HUDEP-2 (cell line): ENCODE data around the gene LYPD5.
"Not testable (repeated sequence)": the region's sequence is repeated elsewhere in the genome, so short reads cannot be mapped to it uniquely, and the experiment has no call there.

Experiments used
- DNase-seq, 76 experiments: peaks; one replicate each; lab custom pipeline; 2025; ENCODE audit not compliant: unreplicated experiment in 76 of 76; lab: John Stamatoyannopoulos, UW

LYPD5 gene, protein sequence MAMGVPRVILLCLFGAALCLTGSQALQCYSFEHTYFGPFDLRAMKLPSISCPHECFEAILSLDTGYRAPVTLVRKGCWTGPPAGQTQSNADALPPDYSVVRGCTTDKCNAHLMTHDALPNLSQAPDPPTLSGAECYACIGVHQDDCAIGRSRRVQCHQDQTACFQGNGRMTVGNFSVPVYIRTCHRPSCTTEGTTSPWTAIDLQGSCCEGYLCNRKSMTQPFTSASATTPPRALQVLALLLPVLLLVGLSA

DNA sequence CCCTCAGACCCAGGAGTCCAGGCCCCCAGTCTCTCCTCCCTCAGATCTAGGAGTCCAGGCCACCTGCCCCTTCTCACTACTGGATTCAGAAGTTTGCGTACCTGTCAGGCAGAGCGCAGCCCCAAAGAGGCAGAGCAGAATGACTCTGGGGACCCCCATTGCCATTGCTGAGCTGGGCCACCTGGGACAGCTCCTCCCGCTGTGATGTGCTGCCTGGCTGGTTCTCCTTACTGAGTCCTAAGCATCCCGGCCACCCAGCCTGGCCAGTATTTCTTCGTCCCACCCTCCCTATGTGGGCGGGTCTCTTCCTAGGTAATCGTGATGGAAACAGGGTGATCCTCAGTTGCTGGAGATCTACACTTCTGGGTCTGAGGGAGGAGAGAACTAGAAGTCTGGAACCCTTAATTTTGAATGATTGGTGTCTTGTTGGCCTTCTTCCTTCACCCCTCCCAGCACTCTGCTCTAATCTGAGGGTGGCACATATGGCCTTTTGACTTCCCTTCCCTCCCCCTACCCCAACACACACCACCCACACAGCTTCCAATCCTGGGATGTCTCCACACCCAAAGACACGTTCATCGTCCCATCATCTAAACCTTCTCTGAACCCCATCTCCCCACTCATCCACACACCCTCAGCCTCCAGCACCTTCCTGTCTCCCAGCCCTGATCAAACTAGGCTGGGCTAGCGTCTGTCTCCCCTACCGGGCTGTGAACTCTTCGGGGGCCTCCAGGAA is at the start of gene LYPD5:
Gene LYPD5 (minus strand): TSS at position 232 of the 736 bp plus-strand sequence. CDS start 67 bp downstream, at position 165.
- no peak for DNase-seq

DNA sequence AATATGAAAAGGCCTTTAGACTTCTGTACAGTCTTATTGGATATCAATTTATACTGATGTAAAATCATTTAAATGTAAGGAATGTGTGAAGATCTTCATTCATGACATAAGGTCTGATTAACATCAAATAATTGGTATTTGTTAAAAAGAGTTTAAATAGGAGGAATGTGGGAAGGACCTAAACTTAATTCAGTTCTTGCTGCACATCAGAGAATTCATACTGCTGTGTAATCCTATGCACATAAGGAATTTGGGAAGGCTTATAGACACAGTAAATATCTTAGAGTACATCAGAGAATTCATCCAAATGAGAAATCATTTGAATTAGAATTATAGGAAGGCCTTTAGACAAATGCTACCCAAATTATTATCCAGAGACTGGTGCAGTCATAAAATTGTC is 46.6 kb upstream of the LYPD5 start:
- no peak for DNase-seq

DNA sequence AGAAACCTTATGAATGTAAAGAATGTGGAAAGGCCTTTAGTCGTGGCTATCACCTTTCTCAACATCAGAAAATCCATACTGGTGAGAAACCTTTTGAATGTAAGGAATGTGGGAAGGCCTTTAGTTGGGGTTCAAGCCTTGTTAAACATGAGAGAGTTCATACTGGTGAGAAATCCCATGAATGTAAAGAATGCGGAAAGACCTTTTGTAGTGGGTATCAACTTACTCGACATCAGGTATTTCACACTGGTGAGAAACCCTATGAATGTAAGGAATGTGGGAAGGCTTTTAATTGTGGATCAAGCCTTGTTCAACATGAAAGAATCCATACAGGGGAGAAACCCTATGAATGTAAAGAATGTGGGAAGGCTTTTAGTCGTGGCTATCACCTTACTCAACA is 45.6 kb upstream of the LYPD5 start:
- no peak for DNase-seq

DNA sequence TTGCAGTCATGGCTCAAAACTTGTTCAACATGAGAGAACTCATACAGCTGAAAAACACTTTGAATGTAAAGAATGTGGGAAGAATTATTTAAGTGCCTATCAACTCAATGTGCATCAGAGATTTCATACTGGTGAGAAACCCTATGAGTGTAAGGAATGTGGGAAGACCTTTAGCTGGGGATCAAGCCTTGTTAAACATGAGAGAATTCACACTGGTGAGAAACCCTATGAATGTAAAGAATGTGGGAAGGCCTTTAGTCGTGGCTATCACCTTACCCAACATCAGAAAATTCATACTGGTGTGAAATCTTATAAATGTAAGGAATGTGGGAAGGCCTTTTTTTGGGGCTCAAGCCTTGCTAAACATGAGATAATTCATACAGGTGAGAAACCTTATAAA is 45.0 kb upstream of the LYPD5 start:
- no peak for DNase-seq

DNA sequence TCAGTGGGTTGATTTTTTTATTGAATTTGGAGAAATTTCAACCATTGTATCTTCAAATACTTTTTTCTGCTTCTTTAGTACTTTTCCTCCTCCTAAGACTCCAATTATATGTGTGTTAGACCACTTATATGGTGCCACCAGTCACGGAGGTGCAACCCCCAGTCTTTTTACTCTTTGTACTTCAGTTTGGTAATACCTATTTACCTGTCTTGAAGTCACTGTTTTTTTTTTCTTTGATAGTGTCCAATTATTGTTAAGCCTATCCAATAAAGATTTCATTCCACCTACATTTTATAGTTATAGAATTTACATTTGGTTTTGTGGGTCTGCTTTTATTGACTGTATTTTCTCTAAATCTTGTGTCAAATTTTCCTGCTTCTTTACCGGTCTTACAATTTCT is 39.8 kb upstream of the LYPD5 start:
- DNase-seq, result no peak

DNA sequence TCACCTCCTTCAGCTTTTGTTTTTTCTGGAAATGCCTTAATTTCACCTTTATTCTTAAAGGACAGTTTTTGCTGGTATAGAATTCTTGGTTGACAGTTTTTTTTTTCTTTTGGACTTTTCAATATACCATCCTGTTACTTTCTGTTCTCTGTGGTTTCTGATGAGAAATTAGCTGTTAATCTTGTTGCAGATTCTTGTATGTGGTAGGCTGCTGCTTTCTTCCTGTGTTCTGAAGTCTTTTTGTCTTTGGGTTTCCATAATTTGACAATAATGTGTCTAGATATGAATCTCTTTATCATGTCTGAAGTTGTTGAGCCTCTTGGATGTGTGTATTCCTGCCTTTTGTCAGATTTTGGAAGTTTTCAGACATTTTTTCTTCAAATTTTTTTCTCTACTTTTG is 36.9 kb upstream of the LYPD5 start:
- no peak for DNase-seq

DNA sequence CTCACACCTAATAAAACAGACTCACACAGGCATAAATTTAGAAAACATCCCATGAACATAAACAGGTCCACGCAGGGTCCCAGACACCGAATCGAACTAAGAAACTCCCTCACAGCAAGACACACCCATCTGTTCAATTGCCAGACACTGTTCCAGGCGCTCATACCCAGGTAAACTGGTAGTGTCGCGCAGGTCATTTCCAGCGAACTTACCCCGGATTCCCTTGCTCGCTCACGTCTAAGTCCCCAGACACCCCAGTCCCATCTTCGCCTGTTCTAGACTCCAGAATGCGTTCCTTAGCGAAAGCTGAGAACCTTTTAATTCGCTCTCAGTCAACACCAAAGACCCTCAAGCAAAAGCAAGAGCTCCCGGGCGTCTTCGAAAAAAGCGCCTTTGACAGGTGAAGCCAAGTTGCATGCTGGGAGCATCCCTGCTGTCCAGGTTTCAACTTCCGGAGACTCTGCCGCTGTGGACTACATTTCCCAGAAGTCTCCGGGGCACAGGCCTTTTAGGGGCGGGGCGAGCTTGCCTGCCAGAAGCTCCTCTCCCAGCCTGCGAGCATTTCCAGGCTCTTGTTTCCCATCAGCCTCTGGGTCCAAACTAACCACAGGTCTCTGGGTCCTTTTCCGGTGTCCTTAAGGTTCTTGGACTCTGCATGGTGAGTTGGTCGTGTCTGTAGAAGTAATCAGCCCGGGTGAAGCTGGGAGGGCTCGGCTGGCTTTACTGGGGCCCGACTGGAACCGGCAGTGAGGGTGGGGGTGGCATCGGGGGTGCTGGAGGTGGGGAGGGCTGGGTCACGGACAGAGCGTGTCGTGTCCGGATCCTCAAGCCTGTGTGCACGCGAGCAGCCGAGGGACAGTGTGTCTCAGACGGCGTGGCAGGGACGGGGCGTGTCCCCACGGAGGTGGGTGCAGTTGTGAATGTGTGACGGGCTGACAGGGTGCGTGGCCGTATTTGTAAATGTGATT is 24.8 kb upstream of the LYPD5 start, which contains the start of gene ZNF283:
Gene ZNF283 (plus strand): TSS at position 535 of the 968 bp plus-strand sequence. CDS start 6,184 bp downstream, outside the sequence.
- peak; percentile 38 to 94 (median 86) for DNase-seq

DNA sequence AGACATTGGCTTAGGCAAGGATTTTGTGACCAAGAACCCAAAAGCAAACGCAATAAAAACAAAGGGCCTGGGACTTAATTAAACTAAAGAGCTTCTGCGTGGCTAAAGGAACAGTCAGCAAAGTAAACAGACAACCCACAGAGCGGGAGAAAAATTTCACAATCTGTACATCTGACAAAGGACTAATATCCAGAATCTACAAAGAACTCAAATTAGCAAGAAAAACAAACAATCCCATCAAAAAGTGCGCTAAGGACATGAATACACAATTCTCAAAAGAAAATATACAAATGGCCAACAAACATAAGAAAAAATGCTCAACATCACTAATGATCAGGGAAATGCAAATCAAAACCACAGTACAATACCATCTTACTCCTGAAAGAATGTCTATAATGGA is 22.3 kb upstream of the LYPD5 start:
- not testable (repeated sequence) for DNase-seq

DNA sequence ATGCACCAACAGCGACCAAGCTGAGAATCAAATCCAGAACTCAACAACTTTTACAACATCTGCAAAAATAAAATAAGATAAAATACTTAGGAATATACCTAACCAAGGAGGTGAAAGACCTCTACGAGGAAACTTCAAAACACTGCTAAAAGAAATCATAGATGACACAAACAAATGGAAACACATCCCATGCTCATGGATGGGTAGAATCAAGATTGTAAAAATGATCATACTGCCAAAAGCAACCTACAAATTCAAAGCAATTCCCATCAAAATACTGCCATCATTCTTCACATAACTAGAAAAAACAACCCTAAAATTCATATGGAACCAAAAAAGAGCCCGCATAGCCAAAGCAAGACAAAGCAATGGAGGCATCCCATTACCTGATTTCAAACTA is 21.6 kb upstream of the LYPD5 start:
- not testable (repeated sequence) for DNase-seq

DNA sequence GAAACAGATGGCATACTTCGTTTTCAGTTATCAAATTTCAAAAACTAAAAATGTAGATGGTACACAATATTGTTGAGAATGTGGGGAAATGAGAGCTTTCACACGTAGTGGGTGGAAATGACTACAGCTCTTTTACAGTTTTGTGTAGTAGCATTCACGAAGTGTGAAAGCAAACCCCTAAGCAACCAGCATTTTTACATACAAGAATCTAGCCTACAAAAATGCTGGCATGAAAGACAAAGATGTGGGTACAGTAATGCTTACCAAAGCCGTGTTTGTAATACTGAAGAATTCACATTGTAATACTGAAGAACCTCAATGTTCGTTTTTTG is 18.6 kb upstream of the LYPD5 start:
- no peak for DNase-seq

DNA sequence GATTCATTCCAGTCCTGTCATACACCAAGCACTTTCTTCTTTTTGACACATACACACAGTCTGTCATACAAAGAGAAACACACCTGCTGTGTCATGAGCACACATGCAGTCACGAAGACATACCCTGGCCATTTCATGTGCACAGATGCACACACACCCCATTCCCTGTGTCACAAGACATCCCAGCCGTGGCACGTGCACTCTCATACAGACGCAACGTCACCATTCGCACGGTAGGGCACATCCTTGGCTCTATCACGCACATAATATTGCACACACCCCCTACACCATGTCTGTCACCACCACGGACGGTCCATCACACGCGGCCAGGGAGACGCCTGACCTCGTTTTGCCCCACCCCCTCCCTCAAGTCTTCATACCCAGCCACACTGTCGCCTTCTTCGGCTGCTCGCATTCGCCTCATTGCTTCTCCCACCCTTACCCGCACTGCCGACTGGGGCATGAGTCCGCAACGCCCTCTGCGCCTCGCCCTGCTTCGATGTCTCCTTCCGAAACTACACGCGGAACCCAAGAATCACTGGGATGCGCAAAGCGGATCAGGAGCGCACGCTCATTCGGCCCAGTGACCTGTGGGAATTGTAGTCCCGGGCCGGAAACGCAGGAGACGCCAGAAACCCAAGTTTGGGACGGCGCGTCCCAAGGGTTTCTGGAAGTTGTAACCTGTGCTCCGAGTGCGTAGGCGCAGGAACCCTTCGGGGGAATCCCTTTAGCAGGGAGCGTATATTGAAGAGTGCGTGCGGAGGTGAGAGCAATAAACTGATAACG is 18.0 kb upstream of the LYPD5 start:
- no peak for DNase-seq

DNA sequence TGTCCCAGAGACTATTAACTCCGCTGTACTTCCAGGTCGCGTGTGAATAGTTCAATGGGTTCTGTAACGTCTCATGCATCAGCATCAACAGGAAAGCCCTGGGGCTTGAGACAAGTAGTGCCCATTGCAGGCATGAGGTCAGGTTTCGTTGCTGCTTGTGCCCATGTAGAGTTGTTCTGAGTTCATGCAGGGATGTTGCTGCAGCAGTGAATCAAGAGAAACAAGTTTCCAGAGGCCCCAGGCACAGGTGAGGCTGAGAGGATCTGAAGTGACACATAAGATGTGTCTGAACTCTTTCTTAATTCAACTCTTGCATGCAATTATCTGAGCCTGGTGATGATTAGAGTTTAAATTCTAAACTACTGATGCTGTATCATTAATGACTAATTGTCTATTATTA is 16.3 kb upstream of the LYPD5 start:
- DNase-seq, result no peak

DNA sequence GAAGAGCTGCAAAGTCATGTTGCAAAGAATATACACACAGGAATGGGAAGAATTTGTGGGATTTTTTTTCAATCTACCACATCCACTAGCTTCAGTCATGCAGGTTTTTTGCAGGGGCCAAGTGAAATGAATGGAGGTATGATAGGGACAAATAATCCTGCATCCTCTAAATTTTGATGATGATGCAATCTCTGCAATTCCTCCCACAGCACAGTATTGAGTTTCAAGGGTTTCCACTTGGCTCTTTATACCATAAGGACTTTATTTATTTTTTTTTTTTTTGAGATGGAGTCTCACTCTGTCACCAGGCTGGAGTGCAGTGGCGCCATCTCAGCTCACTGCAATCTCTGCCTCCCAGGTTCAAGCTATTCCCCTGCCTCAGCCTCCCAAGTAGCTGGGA is 15.2 kb upstream of the LYPD5 start:
- DNase-seq, result not testable (repeated sequence)

DNA sequence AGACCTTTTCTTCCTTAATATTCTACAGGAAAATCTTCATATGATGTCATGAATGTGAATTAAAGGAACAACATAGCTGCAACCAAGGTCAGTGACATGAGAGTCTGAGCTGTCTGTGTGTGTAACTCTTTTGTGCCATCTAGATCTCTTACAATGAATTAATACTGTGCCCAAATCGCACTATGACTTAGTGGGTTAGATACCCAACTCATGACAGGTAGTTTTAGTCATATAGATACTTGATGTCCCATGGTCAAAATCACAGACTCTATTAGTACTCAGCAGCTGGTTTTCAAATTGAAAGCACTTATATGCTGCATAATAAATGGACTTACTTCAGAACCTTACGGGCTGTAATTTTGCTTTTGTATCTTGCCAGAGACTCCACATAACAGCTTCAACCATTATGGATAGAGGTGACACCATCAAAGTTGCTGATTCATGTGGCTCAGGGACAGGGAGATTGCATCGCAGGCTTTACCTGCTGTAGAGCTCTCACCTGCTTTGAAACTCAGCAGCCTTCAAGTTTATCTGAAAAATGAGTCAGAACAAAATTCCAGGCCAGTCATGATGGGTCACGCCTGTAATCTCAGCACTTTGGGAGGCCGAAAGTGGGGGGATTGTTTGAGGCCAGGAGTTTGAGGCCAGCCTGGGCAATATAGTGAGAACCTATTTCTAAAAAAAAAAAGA is 12.6 kb upstream of the LYPD5 start:
- no peak for DNase-seq

DNA sequence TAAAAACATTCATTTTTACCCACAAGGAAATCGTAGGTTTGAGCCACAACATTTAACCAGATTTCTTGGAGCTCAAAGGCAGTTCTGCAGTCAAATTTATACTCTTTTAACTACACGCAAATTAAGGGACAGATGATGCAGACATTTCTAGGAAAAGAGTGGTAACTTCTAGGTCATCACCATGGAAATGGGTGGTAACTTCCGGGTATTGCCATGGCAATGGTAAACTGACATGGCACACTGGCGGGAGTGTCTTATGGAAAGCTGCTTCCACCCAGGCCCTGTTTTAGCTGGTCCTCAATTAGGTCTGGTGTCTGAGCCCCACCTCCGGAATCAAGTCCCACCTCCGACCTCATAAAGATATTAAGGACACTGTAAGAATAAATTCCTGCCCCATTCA is 10.4 kb upstream of the LYPD5 start:
- no peak for DNase-seq

DNA sequence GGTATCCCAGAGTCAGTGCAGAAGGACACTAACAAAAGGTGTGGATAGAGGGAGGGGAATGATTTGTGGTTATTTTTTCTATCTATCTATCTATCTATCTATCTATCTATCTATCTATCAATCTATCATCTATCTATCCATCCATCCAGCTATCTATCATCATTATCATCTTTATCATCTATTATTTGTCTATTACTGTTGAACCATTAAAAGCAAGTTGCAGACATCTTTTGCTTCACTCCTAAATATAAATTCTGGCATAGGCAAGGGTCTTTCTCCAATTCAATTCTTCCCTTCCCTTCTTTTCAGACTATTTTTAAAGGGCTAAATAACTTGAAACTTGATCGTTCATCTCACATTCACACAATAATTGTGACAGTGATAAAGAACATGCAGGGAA is 10.0 kb upstream of the LYPD5 start:
- DNase-seq, result no peak

DNA sequence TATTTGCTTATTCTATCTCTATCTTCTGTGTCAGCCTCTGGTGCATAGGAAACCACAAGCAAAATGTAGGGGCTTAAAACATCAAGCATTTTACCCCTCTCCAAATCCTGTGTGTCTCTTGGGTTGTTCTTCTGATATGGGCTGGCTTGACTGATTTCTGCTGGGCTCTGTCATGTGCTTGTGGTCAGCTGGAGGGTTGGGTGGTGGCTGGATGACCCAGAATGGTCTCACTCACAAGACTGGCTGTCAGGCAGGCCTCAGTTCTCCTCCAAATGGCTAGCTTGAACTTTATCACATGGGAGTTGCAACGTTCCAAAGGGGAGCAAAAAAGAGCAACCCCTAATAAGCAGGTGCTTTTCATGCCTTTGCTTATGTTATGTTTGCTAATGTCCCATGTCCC is 9.6 kb upstream of the LYPD5 start:
- DNase-seq, result peak in 5 of 76 experiments; percentile 9 to 45 (median 23)

DNA sequence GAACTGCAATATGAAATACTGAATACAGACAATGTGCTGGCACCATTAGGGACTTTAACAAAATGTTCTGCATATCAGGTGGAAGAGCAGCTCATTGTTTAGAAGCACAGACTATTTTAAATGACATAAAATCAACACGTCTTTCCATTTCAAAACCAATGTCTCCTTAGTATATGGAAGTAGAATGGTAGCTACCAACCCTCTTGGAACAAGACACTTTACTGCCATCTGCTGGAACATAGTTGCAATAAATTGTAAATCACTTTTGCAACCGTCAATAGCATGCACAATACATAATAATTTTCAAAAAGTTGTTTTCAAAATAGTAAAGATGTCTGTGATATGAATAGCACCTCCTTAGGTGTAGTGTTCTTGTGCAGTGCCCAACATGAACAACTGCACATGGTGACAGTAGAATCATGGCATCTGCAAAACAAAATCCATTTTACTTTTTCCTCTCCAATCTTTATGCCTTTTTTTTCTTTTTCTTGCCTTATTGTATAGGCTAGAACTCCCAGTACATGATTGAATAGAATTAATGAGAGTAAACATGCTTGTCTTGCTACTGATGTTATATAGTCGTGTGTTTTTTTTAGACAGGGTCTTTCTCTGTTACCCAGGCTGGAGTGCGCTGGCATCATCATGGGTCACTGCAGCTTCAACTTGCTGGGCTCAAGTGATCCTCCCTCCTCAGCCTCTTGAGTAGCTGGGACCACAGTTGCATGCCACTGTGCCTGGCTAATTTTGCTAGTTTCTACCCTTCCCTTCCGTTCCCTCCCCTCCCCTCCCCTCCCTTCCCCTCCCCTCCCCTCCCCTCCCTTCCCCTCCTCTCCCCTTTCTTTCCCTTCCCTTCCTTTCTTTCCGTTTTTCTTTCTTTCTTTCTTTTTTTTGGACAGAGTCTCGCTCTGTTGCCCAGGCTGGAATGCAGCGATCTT is 7.8 kb upstream of the LYPD5 start:
- peak in 29 of 76 experiments; percentile 14 to 58 (median 37) for DNase-seq

DNA sequence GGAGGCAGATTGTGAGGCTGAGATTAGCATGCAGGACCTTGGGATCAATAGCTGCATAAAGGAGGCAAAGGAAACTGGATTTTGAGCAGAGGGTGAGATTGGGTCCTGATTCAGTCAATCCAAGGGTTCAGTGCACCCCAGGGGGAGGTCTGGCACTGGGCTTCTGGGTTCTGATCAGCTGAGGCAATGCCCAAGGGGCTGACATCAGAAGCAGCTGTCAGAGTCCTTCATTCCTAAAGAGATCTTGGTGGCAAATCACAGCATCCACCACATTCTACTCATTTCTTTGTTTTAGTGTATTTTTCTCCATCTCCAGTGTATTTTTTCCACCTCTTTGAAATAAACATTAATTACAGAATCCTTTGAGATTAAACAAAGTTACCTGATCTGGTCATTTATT is 5.4 kb upstream of the LYPD5 start:
- no peak for DNase-seq
